IPS-18a (cell line): ENCODE results near the gene PAX3.
A peak's percentile ranks its signal among the peaks of the same experiment; 100 is the strongest.

Experiments
- H3K27ac ChIP-seq: one replicate; pipeline ENCODE4 v1.5.1; 2013; ENCODE audit warnings: low read length
- H3K27me3 ChIP-seq: one replicate; pipeline ENCODE4 v1.6.1; 2013; ENCODE audit warnings: mild to moderate bottlenecking, low read length; ENCODE audit not compliant: control insufficient read depth, insufficient read depth
- H3K36me3 ChIP-seq: one replicate; pipeline ENCODE4 v1.6.1; 2013; ENCODE audit warnings: low read depth, low read length; ENCODE audit not compliant: control insufficient read depth
- H3K4me1 ChIP-seq: one replicate; pipeline ENCODE4 v1.6.1; 2013; ENCODE audit warnings: low read depth, low read length; ENCODE audit not compliant: control insufficient read depth
- H3K4me3 ChIP-seq: one replicate; pipeline ENCODE4 v1.5.1; 2013; ENCODE audit warnings: low read length
- H3K9ac ChIP-seq: one replicate; pipeline ENCODE4 v1.6.1; 2013; ENCODE audit warnings: mild to moderate bottlenecking, low read length, moderate library complexity
- H3K9me3 ChIP-seq: one replicate; pipeline ENCODE4 v1.6.1; 2013; ENCODE audit warnings: low read depth, low read length; ENCODE audit not compliant: control insufficient read depth

PAX3 gene

DNA sequence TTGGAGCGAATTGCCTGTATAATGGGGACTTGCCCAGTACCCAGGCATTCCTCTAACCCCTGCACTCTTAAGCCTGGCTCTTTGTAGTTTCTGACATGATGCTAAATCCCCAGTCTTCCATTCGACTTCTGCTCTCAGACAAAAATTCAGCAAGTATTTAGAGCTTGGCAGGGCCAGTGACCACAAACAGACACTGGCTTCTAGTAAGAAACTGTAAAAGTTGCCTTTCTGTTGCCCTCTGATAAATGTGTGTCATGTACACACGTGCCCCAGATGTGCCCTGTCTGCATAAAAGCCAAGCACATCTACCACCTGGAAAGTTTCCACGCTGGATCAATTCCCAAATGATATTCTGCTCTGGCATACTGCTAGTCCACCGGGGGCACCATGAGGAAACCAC, 18.0 kb downstream of the PAX3 start:
- no peak overlapping the region for H3K4me3 ChIP-seq
- H3K9me3 ChIP-seq: no peaks in the 10 kb centered on the region
- H3K27ac ChIP-seq: no peak overlapping the region
- H3K4me1 ChIP-seq: peaks cover 6% of the 10 kb centered on the region
- peaks cover 21% of the 10 kb centered on the region for H3K27me3 ChIP-seq
- H3K36me3 ChIP-seq: no peaks in the 10 kb centered on the region
- H3K9ac ChIP-seq: no peak overlapping the region

- H3K27me3 ChIP-seq: peaks cover 41% of the 10 kb centered on the region
- H3K9ac ChIP-seq: no peak overlapping the region
Measured at GRCh38 chr2:222272446-222273015, 26.3 kb downstream of the PAX3 start.

DNA sequence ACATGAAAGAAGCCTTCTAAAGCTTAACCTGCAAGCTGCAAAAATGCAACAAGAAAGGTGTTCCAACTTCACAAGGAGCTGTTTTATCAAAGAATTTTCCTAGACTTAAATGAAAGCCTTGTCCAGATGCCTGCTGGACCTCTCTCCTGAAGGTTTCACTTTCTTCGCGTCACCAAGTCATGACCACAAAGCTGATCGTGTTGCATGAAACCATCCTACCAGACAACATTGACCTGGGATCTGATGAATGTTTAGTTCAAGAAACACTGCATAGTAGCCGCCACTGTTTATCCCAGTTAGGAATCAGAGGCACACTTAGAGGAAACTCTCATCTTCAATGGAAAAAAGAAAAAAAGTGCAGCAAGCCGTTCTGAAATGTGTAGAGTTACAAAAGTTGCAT, 26.9 kb downstream of the PAX3 start:
- no peak overlapping the region for H3K9ac ChIP-seq
- H3K4me1 ChIP-seq: peaks cover 43% of the 10 kb centered on the region
- no peak overlapping the region for H3K4me3 ChIP-seq
- H3K9me3 ChIP-seq: no peaks in the 10 kb centered on the region
- no peaks in the 10 kb centered on the region for H3K36me3 ChIP-seq
- peaks cover 45% of the 10 kb centered on the region for H3K27me3 ChIP-seq
- H3K27ac ChIP-seq: no peak overlapping the region

More at GRCh38 chr2:222272446-222273015, 26.3 kb downstream of the PAX3 start:
- Histone ChIP-seq H3K4me3 (no peak overlapping the region), H3K4me1 (peaks cover 43% of the 10 kb centered on the region), H3K27ac (no peak overlapping the region), H3K36me3 (no peaks in the 10 kb centered on the region), H3K9me3 (no peaks in the 10 kb centered on the region)

DNA sequence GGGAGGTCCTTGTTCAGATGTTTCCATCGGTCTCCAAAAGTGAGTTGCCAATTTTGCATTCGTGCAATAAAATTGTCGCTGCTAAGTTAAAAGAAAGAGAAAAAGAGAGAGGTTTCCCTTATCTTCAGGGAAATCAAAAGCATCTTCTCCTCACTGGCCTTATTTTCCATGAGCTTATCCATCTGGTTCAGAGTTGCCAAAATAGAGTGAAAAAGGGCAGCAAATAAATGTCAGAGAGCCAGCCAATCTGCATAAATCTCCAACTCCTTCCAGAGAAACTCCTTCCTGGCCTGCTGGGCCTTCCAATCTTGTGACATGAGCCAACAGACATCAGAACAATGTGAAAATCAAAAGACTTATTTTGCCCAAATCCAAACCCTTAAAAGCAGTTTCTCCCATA, 28.4 kb downstream of the PAX3 start:
- Histone ChIP-seq H3K9me3 (no peaks in the 10 kb centered on the region), H3K36me3 (no peaks in the 10 kb centered on the region), H3K27me3 (peaks cover 56% of the 10 kb centered on the region), H3K27ac (no peak overlapping the region), H3K4me3 (no peak overlapping the region), H3K4me1 (peaks cover 43% of the 10 kb centered on the region), H3K9ac (no peak overlapping the region)

DNA sequence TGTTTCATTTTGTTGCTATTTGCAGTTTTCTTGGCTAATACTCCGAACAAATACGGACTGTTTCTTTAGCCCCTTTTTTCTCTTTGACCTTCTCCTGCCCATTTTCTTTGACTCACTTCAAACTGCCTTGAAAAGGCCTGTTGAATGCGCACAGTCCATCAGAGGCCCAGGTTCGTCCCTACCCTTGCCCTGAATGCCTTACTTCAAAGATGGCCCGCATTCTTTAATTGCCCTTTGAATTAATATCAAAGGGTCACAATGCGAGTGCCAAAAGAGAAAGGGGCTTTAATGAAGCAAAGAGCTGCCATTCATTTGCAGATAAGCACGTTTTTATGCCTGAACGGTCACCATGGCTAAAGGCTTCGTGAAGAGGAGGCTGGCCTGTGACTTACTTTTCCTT, 29.7 kb downstream of the PAX3 start:
- Histone ChIP-seq H3K9me3 (no peaks in the 10 kb centered on the region), H3K27me3 (peaks cover 56% of the 10 kb centered on the region), H3K9ac (no peak overlapping the region), H3K36me3 (no peaks in the 10 kb centered on the region), H3K4me3 (peak overlapping the region; percentile 33), H3K27ac (no peak overlapping the region), H3K4me1 (peaks cover 43% of the 10 kb centered on the region)

- Histone ChIP-seq H3K27me3 (peaks cover 56% of the 10 kb centered on the region), H3K36me3 (no peaks in the 10 kb centered on the region), H3K27ac (no peak overlapping the region), H3K9ac (no peak overlapping the region), H3K9me3 (no peaks in the 10 kb centered on the region), H3K4me3 (peak overlapping the region; percentile 33), H3K4me1 (peaks cover 43% of the 10 kb centered on the region)
Measured at GRCh38 chr2:222268311-222268990, 30.3 kb downstream of the PAX3 start.

- peaks cover 38% of the 10 kb centered on the region for H3K27me3 ChIP-seq
- peaks cover 23% of the 10 kb centered on the region for H3K4me1 ChIP-seq
- H3K36me3 ChIP-seq: no peaks in the 10 kb centered on the region
- no peak overlapping the region for H3K9ac ChIP-seq
- H3K4me3 ChIP-seq: no peak overlapping the region
- no peaks in the 10 kb centered on the region for H3K9me3 ChIP-seq
- no peak overlapping the region for H3K27ac ChIP-seq
Measured at GRCh38 chr2:222264791-222265320, 33.9 kb downstream of the PAX3 start.

GRCh38 chr2:222261504-222261903, 37.3 kb downstream of the PAX3 start:
- Histone ChIP-seq H3K36me3 (no peaks in the 10 kb centered on the region), H3K27ac (no peak overlapping the region), H3K4me3 (no peak overlapping the region), H3K9ac (no peak overlapping the region), H3K4me1 (peaks cover 15% of the 10 kb centered on the region), H3K27me3 (peaks cover 29% of the 10 kb centered on the region), H3K9me3 (no peaks in the 10 kb centered on the region)

- no peak overlapping the region for H3K27ac ChIP-seq
- no peak overlapping the region for H3K9ac ChIP-seq
- peaks cover 21% of the 10 kb centered on the region for H3K4me1 ChIP-seq
- H3K36me3 ChIP-seq: no peaks in the 10 kb centered on the region
- no peaks in the 10 kb centered on the region for H3K9me3 ChIP-seq
- no peak overlapping the region for H3K4me3 ChIP-seq
- H3K27me3 ChIP-seq: peaks cover 21% of the 10 kb centered on the region
Measured at GRCh38 chr2:222257645-222258044, 41.2 kb downstream of the PAX3 start.

DNA sequence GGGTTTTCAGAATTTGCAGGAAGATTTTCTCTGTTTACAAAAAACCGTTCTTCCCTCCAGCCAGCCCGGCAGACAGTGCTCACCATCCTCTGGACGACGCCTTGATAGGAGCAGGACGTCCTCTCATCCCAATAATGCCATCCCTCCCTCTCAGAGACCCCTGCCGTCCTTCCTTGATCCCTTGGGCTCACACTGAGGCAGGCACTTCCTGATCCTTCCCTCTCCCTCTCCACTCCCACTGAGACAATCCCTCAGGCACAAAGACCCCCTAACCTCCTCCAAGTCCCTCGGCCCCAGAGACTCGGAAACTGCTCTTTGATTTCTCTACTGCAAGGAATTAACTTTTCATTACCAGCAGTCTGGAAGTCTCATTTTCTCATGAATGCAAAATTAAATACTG, 42.5 kb downstream of the PAX3 start:
- peaks cover 21% of the 10 kb centered on the region for H3K27me3 ChIP-seq

DNA sequence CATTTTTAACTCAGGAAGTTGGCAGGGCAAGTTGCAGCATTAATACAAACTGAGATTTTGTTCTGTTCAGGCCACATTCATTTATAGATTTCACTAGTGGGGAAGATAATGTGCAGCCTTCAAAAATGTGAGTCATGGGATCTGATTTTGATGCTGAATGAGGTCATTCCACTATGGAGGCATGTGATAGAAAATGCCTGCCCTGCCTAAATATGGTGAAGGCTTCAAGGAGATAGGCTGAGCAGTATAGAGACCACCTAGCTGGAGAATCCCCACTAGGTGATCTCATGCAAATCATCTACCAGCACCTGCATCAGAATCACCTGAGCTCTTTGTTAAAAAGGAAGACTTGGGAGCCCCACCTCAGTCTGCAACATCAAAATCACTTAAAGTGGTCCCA, 43.7 kb downstream of the PAX3 start:
- H3K4me1 ChIP-seq: peaks cover 21% of the 10 kb centered on the region

More for the DNA sequence above, 42.5 kb downstream of the PAX3 start:
- H3K27ac ChIP-seq: no peak overlapping the region
- no peak overlapping the region for H3K9ac ChIP-seq
- H3K4me1 ChIP-seq: peaks cover 21% of the 10 kb centered on the region
- H3K9me3 ChIP-seq: no peaks in the 10 kb centered on the region
- H3K36me3 ChIP-seq: no peaks in the 10 kb centered on the region
- peak overlapping the region; percentile 29 for H3K4me3 ChIP-seq

GRCh38 chr2:222250313-222250712, 48.5 kb downstream of the PAX3 start:
- Histone ChIP-seq H3K4me3 (no peak overlapping the region), H3K9me3 (no peaks in the 10 kb centered on the region), H3K27me3 (no peaks in the 10 kb centered on the region), H3K36me3 (no peaks in the 10 kb centered on the region), H3K27ac (no peak overlapping the region), H3K4me1 (peaks cover 3% of the 10 kb centered on the region), H3K9ac (no peak overlapping the region)

More for the DNA sequence above, 43.7 kb downstream of the PAX3 start:
- no peaks in the 10 kb centered on the region for H3K9me3 ChIP-seq
- no peak overlapping the region for H3K9ac ChIP-seq
- H3K27me3 ChIP-seq: peaks cover 21% of the 10 kb centered on the region
- H3K27ac ChIP-seq: no peak overlapping the region
- H3K36me3 ChIP-seq: no peaks in the 10 kb centered on the region
- no peak overlapping the region for H3K4me3 ChIP-seq
